Endodermal cell (in vitro differentiated cells): ENCODE data around the gene ST8SIA1. TPM values are rescaled to one million over a fixed set of nuclear protein-coding genes. Genes with fewer than 3 reads are reported as not detected.
A peak's percentile ranks its signal among the peaks of the same experiment; 100 is the strongest.

Experiments
- DNase-seq: peaks from one replicate; pipeline ENCODE4 v3.0.0-alpha.2; 2017
- H3K27ac ChIP-seq: 2 replicates; pipeline ENCODE4 v1.5.1; 2013; ENCODE audit warnings: mild to moderate bottlenecking, low read depth, low read length, moderate library complexity
- H3K27me3 ChIP-seq: 2 replicates; pipeline ENCODE4 v1.6.1; 2013; ENCODE audit warnings: mild to moderate bottlenecking, low read length, moderate library complexity; ENCODE audit not compliant: insufficient read depth, control insufficient read depth, poor library complexity, severe bottlenecking
- H3K36me3 ChIP-seq: 2 replicates; pipeline ENCODE4 v1.7.0; 2013; ENCODE audit warnings: mild to moderate bottlenecking, low read length, moderate library complexity; ENCODE audit not compliant: control insufficient read depth, insufficient read depth
- H3K4me1 ChIP-seq: one replicate; pipeline ENCODE4 v1.7.0; 2013; ENCODE audit warnings: low read length; ENCODE audit not compliant: control insufficient read depth, insufficient read depth
- H3K4me3 ChIP-seq: 2 replicates; pipeline ENCODE4 v1.5.1; 2013; ENCODE audit warnings: mild to moderate bottlenecking, low read length, moderate library complexity
- H3K9ac ChIP-seq: 2 replicates; pipeline ENCODE4 v1.6.1; 2013; ENCODE audit warnings: mild to moderate bottlenecking, low read length, moderate library complexity; ENCODE audit not compliant: poor library complexity, severe bottlenecking; ENCODE audit errors: extremely low read depth
- H3K9me3 ChIP-seq: 2 replicates; pipeline ENCODE4 v1.6.1; 2013; ENCODE audit warnings: mild to moderate bottlenecking, low read length, moderate library complexity; ENCODE audit not compliant: control insufficient read depth
- H3K27ac Mint-ChIP-seq: 2 replicates; pipeline ENCODE4 v1.8.0; 2020; ENCODE audit warnings: mixed read lengths
- H3K27me3 Mint-ChIP-seq: 2 replicates; pipeline ENCODE4 v1.8.0; 2021; ENCODE audit warnings: mild to moderate bottlenecking, mixed read lengths; ENCODE audit not compliant: insufficient read depth
- H3K36me3 Mint-ChIP-seq: 2 replicates; pipeline ENCODE4 v1.8.0; 2020; ENCODE audit warnings: low read depth, mixed read lengths
- H3K4me1 Mint-ChIP-seq: 2 replicates; pipeline ENCODE4 v1.8.0; 2020; ENCODE audit warnings: mixed read lengths
- H3K4me3 Mint-ChIP-seq: 2 replicates; pipeline ENCODE4 v1.8.0; 2020; ENCODE audit warnings: mild to moderate bottlenecking, moderate library complexity, mixed read lengths
- H3K9me3 Mint-ChIP-seq: 2 replicates; pipeline ENCODE4 v1.8.0; 2020; ENCODE audit warnings: mild to moderate bottlenecking, mixed read lengths
- WGBS, 2 experiments: methylation state at CpG; one replicate each; pipeline versions ENCODE4 v1.1.5 to v1.1.7; 2013; ENCODE audit warnings: missing lambda C conversion rate in 2 of 2, mixed read lengths in 1 of 2; ENCODE audit not compliant: insufficient coverage in 1 of 2, insufficient read length in 1 of 2; 5-methylcytosine and 5-hydroxymethylcytosine counted together
- total RNA-seq, 2 donors: library from RNA; stranded (reverse); fragmentation: NEBNext Ultra II Directional in 1 of 2; extraction: Animal tissue kit (Norgen Biotek cat#: 25700) in 1 of 2; gene quantifications; 2 replicates in 1 of 2; 3 replicates in 1 of 2; pipeline ENCODE4 v1.2.1, GENCODE V29; 2021
- TF ChIP-seq, protein P1 (sequence below): fragments of 200-600 bp; sonication (generic); conservative IDR thresholded peaks from 2 replicates; pipeline ENCODE4 v1.5.0; 2021; ENCODE audit warnings: antibody characterized with exemption, mild to moderate bottlenecking

ST8SIA1 gene
- total RNA-seq, 2 donors from 2014 or later = 11.2 to 13.3 TPM

DNA sequence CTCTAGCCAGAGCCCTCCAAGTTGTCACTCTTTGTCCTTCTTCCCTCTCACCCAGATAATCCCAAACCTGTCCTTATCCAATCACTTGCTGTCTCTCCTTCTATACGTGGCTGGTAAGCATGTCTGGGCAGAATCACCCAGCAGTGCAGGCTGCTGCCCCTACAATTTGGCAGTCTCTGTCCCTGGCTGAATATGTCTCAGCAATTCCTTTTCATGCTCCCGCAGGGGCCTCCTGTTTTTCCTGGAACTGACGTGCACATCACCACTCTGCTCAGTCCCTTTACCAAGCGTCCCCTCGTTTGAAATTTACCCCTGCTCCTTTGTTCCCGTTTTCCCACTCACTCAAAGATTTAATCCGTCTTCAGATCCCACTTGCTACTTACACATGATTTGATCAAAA is 80.0 kb downstream of the ST8SIA1 start:
- 71 to 81% methylated on average over 4 to 6 of the region's 7 CpGs for WGBS, 2 experiments

DNA sequence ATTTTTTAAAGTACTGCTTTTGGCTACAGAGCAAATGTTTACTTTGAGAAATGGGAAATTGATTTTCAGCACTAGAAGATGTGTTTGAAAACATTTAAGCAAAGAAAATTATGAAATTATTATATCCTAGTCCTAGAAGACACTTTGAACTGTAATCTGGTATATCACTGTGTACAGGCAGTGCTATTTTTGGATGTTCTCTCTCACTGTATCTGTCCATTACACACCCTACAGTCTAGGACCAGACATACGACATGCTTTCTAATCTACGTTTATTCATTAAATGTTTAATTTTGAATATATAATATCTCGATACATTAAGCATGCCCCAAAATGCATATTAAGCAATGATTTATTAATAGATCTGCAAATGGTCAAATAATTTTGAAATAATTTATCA is 82.5 kb downstream of the ST8SIA1 start:
- Histone ChIP-seq H3K4me3 (no peak overlapping the region), H3K27me3 (no peaks in the 10 kb centered on the region), H3K4me1 (peaks cover 13% of the 10 kb centered on the region), H3K9ac (no peak overlapping the region), H3K27ac (no peak overlapping the region), H3K36me3 (peaks cover 10% of the 10 kb centered on the region), H3K9me3 (no peaks in the 10 kb centered on the region)
- Mint-ChIP-seq H3K27me3 (no peaks in the 10 kb centered on the region), H3K36me3 (no peaks in the 10 kb centered on the region), H3K4me1 (peaks cover 22% of the 10 kb centered on the region), H3K27ac (no peak overlapping the region), H3K4me3 (no peak overlapping the region), H3K9me3 (no peaks in the 10 kb centered on the region)
- no CpG with 5 or more reads among the region's 3 CpGs for WGBS, 2 experiments
- TF ChIP-seq, protein P1, sequence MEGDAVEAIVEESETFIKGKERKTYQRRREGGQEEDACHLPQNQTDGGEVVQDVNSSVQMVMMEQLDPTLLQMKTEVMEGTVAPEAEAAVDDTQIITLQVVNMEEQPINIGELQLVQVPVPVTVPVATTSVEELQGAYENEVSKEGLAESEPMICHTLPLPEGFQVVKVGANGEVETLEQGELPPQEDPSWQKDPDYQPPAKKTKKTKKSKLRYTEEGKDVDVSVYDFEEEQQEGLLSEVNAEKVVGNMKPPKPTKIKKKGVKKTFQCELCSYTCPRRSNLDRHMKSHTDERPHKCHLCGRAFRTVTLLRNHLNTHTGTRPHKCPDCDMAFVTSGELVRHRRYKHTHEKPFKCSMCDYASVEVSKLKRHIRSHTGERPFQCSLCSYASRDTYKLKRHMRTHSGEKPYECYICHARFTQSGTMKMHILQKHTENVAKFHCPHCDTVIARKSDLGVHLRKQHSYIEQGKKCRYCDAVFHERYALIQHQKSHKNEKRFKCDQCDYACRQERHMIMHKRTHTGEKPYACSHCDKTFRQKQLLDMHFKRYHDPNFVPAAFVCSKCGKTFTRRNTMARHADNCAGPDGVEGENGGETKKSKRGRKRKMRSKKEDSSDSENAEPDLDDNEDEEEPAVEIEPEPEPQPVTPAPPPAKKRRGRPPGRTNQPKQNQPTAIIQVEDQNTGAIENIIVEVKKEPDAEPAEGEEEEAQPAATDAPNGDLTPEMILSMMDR = no peak
- no peak for DNase-seq

More for the DNA sequence above, 80.0 kb downstream of the ST8SIA1 start:
- peaks cover 13% of the 10 kb centered on the region for H3K4me1 ChIP-seq
- no peaks in the 10 kb centered on the region for H3K9me3 Mint-ChIP-seq
- DNase-seq = no peak
- TF ChIP-seq, protein P1 = no peak
- no peaks in the 10 kb centered on the region for H3K27me3 Mint-ChIP-seq
- peak overlapping the region; percentile 96 for H3K27ac ChIP-seq
- H3K4me3 ChIP-seq = no peak overlapping the region
- peaks cover 19% of the 10 kb centered on the region for H3K4me1 Mint-ChIP-seq
- no peaks in the 10 kb centered on the region for H3K36me3 ChIP-seq
- no peaks in the 10 kb centered on the region for H3K27me3 ChIP-seq
- H3K36me3 Mint-ChIP-seq = no peaks in the 10 kb centered on the region
- no peaks in the 10 kb centered on the region for H3K9me3 ChIP-seq
- no peak overlapping the region for H3K4me3 Mint-ChIP-seq
- no peak overlapping the region for H3K9ac ChIP-seq
- no peak overlapping the region for H3K27ac Mint-ChIP-seq

DNA sequence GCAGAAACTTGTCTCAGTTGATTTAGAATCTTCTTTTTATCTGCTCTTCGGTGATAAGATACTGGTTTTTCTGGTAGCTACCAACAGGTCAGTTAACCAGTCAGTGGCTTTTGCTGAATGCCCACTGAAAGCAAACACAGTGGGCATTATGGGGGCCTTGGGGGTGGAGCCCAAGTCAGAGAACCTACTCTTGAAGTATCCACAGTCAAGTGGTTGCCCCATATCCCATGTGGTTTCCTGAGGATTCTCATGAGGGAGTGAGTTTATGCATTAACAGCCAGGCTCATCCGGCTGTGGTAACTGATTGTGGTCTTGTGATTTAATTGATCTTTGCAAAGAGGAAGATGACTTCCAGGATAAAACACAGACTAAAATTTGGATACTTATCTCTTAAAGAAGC is 83.7 kb downstream of the ST8SIA1 start:
- H3K9ac ChIP-seq = no peak overlapping the region
- no peaks in the 10 kb centered on the region for H3K27me3 Mint-ChIP-seq
- H3K27me3 ChIP-seq = no peaks in the 10 kb centered on the region
- peaks cover 23% of the 10 kb centered on the region for H3K4me1 ChIP-seq
- H3K4me1 Mint-ChIP-seq = peaks cover 35% of the 10 kb centered on the region
- no peak overlapping the region for H3K27ac Mint-ChIP-seq
- no peaks in the 10 kb centered on the region for H3K36me3 Mint-ChIP-seq
- H3K4me3 ChIP-seq = no peak overlapping the region
- TF ChIP-seq, protein P1 = no peak
- no peak overlapping the region for H3K27ac ChIP-seq
- H3K9me3 Mint-ChIP-seq = no peaks in the 10 kb centered on the region
- no peaks in the 10 kb centered on the region for H3K9me3 ChIP-seq
- H3K4me3 Mint-ChIP-seq = no peak overlapping the region
- H3K36me3 ChIP-seq = peaks cover 10% of the 10 kb centered on the region
- WGBS, 2 experiments = 69 to 100% methylated on average over 2 of the region's 2 CpGs
- peak; percentile 55 for DNase-seq
